GM19467 (cell line): ENCODE measurements around the gene HEPACAM.

ENCODE experiments used
- ATAC-seq: cut with Tn5 transposase; IDR thresholded peaks from one replicate; pipeline ENCODE4 v1.9.1; 2021; ENCODE audit warnings: mild to moderate bottlenecking, moderate library complexity; ENCODE audit not compliant: unreplicated experiment

HEPACAM gene

GRCh38 chr11:124886978-124887666, 48.7 kb downstream of the HEPACAM start:
- no peak for ATAC-seq

GRCh38 chr11:124886476-124886875, 49.4 kb downstream of the HEPACAM start:
- no peak for ATAC-seq

GRCh38 chr11:124884869-124885479, 50.9 kb downstream of the HEPACAM start:
- no peak for ATAC-seq

- no peak for ATAC-seq
Observed at GRCh38 chr11:124884340-124884739, 51.5 kb downstream of the HEPACAM start.

GRCh38 chr11:124882339-124883071, 53.3 kb downstream of the HEPACAM start:
- no peak for ATAC-seq

- ATAC-seq: no peak
Observed at GRCh38 chr11:124880958-124881357, 54.9 kb downstream of the HEPACAM start.

GRCh38 chr11:124880290-124880611, 55.6 kb downstream of the HEPACAM start:
- no peak for ATAC-seq

GRCh38 chr11:124879493-124880289, 56.2 kb downstream of the HEPACAM start:
- ATAC-seq: no peak

- no peak for ATAC-seq
Observed at GRCh38 chr11:124878759-124879492, 56.9 kb downstream of the HEPACAM start.

- ATAC-seq: no peak
Observed at GRCh38 chr11:124877910-124878758, 57.7 kb downstream of the HEPACAM start.

GRCh38 chr11:124877631-124877909, 58.3 kb downstream of the HEPACAM start:
- no peak for ATAC-seq

GRCh38 chr11:124876818-124877630, 58.8 kb downstream of the HEPACAM start:
- ATAC-seq: no peak

GRCh38 chr11:124875943-124876817, 59.7 kb downstream of the HEPACAM start:
- ATAC-seq: peak; percentile 94

GRCh38 chr11:124875401-124875800, 60.4 kb downstream of the HEPACAM start:
- no peak for ATAC-seq

- ATAC-seq: no peak
Observed at GRCh38 chr11:124874571-124875255, 61.1 kb downstream of the HEPACAM start.

- ATAC-seq: no peak
Observed at GRCh38 chr11:124873951-124874350, 61.9 kb downstream of the HEPACAM start.

- no peak for ATAC-seq
Observed at GRCh38 chr11:124872741-124873140, 63.1 kb downstream of the HEPACAM start.

- no peak for ATAC-seq
Observed at GRCh38 chr11:124872280-124872679, 63.6 kb downstream of the HEPACAM start.
